Stimulated activated CD4-positive, alpha-beta T cell treated with anti-CD3 and anti-CD28 coated beads, Interleukin-15, amount 100 ng/mL, for 48 hours (primary cell): ENCODE measurements around the gene CD180.

Experiments used
- DNase-seq, 2 donors: peaks; one replicate each; pipeline ENCODE4 v3.0.0-alpha.2; 2020; ENCODE audit warnings: low read depth in 2 of 2

Gene CD180

GRCh38 chr5:67211926-67212325, 15.3 kb upstream of the CD180 start:
- DNase-seq, result no peak

- peak; percentile 27 to 46 for DNase-seq
Measured at GRCh38 chr5:67209141-67209771, 12.7 kb upstream of the CD180 start.

GRCh38 chr5:67208403-67208802, 11.8 kb upstream of the CD180 start:
- DNase-seq, result no peak

GRCh38 chr5:67206929-67207328, 10.3 kb upstream of the CD180 start:
- DNase-seq, result peak; percentile 75 to 83

GRCh38 chr5:67206461-67206860, 9.9 kb upstream of the CD180 start:
- no peak for DNase-seq

- no peak for DNase-seq
Measured at GRCh38 chr5:67205981-67206380, 9.4 kb upstream of the CD180 start.

- DNase-seq, result no peak
Measured at GRCh38 chr5:67204821-67205220, 8.2 kb upstream of the CD180 start.

GRCh38 chr5:67203701-67204074, 7.1 kb upstream of the CD180 start:
- DNase-seq, result no peak

GRCh38 chr5:67202828-67203227, 6.2 kb upstream of the CD180 start:
- DNase-seq, result no peak

GRCh38 chr5:67201897-67202549, 5.4 kb upstream of the CD180 start:
- no peak for DNase-seq

- no peak for DNase-seq
Measured at GRCh38 chr5:67200809-67201562, 4.4 kb upstream of the CD180 start.

GRCh38 chr5:67199859-67200258, 3.3 kb upstream of the CD180 start:
- DNase-seq, result no peak

GRCh38 chr5:67198917-67199316, 2.3 kb upstream of the CD180 start:
- DNase-seq, result no peak

- DNase-seq, result no peak
Measured at GRCh38 chr5:67197536-67197935, 937 bp upstream of the CD180 start.

GRCh38 chr5:67195406-67196275, 958 bp downstream of the CD180 start:
- no peak for DNase-seq

- DNase-seq, result no peak
Measured at GRCh38 chr5:67194166-67194565, 2.4 kb downstream of the CD180 start.

- DNase-seq, result no peak
Measured at GRCh38 chr5:67193439-67193807, 3.2 kb downstream of the CD180 start.

GRCh38 chr5:67192719-67193438, 3.7 kb downstream of the CD180 start:
- no peak for DNase-seq

- DNase-seq, result no peak
Measured at GRCh38 chr5:67190861-67191260, 5.7 kb downstream of the CD180 start.

GRCh38 chr5:67190410-67190809, 6.2 kb downstream of the CD180 start:
- DNase-seq, result no peak

GRCh38 chr5:67189931-67190330, 6.7 kb downstream of the CD180 start:
- DNase-seq, result no peak

- DNase-seq, result no peak
Measured at GRCh38 chr5:67189079-67189354, 7.6 kb downstream of the CD180 start.
